ENCODE measurements around the gene EVC. TPM values are rescaled to one million over a fixed set of nuclear protein-coding genes. Genes with fewer than 3 reads are reported as not detected.
"Not testable (repeated sequence)": the region's sequence is repeated elsewhere in the genome, so short reads cannot be mapped to it uniquely, and the experiment has no call there.

EVC gene
- total RNA-seq, 1 donor from 2014 or later = 27.6 TPM

GRCh38 chr4:5836943-5837342, 125.9 kb downstream of the EVC start:
- DNase-seq = no peak
- H3K36me3 ChIP-seq = no peaks in the 10 kb centered on the region

GRCh38 chr4:5837483-5837882, 126.5 kb downstream of the EVC start:
- H3K4me3 ChIP-seq; H3K9me3 ChIP-seq; H3K27me3 ChIP-seq; H3K27ac ChIP-seq; H3K36me3 ChIP-seq; intact Hi-C loops (cut with DNase I); ATAC-seq; H3K4me1 ChIP-seq; DNase-seq: not testable (repeated sequence)

More at GRCh38 chr4:5836943-5837342, 125.9 kb downstream of the EVC start:
- H3K9me3 ChIP-seq = no peaks in the 10 kb centered on the region
- H3K4me1 ChIP-seq = no peaks in the 10 kb centered on the region
- TF ChIP-seq CTCF (IDR thresholded peaks at IDR 0.05) = no peak
- H3K27ac ChIP-seq = no peak overlapping the region
- no peak for ATAC-seq
- intact Hi-C loops (cut with DNase I) = no loop called here
- no peak overlapping the region for H3K4me3 ChIP-seq
- no peaks in the 10 kb centered on the region for H3K27me3 ChIP-seq

GRCh38 chr4:5839332-5839731, 128.3 kb downstream of the EVC start:
- Histone ChIP-seq H3K4me3 (no peak overlapping the region), H3K4me1 (peaks cover 6% of the 10 kb centered on the region), H3K27me3 (no peaks in the 10 kb centered on the region), H3K27ac (no peak overlapping the region), H3K9me3 (no peaks in the 10 kb centered on the region), H3K36me3 (no peaks in the 10 kb centered on the region)
- no peak for ATAC-seq
- intact Hi-C loops (cut with DNase I) = no loop called here
- TF ChIP-seq CTCF (IDR thresholded peaks at IDR 0.05) = no peak
- DNase-seq = no peak

GRCh38 chr4:5839751-5840674, 129.0 kb downstream of the EVC start:
- Histone ChIP-seq H3K9me3 (no peaks in the 10 kb centered on the region), H3K4me3 (peak overlapping the region; percentile 3), H3K4me1 (peaks cover 6% of the 10 kb centered on the region), H3K27me3 (no peaks in the 10 kb centered on the region), H3K27ac (no peak overlapping the region), H3K36me3 (no peaks in the 10 kb centered on the region)
- ATAC-seq (peak; percentile 44), DNase-seq (no peak)
- TF ChIP-seq CTCF (IDR thresholded peaks at IDR 0.05) = no peak
- intact Hi-C loops (cut with DNase I) = no loop called here

DNA sequence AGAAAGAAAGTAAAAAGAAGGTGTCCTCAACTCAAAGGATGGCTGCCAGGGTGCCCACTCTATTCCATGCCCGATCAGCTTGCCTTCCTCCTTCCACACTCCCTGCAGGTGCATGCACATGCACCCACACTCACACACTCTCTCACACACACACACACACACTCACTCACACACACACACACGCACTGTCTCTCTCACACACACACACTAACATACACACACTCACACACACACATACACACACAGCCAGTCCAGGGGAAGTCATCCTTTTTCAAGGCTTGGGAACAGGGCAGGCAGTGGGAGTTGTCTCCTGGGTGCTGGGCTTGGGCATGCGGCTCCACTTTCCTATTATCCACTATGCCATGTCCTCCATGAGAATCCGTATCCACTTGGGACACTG, 131.5 kb downstream of the EVC start:
- Histone ChIP-seq H3K27ac (no peak overlapping the region), H3K9me3 (no peaks in the 10 kb centered on the region), H3K4me3 (no peak overlapping the region), H3K36me3 (no peaks in the 10 kb centered on the region), H3K4me1 (peaks cover 6% of the 10 kb centered on the region), H3K27me3 (no peaks in the 10 kb centered on the region)
- no peak for DNase-seq
- intact Hi-C loops (cut with DNase I) = no loop called here
- TF ChIP-seq CTCF (IDR thresholded peaks at IDR 0.05) = no peak
- no peak for ATAC-seq

Data from upper lobe of right lung (tissue), 1 donor.